Type B pancreatic cell (in vitro differentiated cells): Measurements from ENCODE around the gene ZBED5. TPM values are rescaled to one million over a fixed set of nuclear protein-coding genes. Genes with fewer than 3 reads are reported as not detected.
"Not testable (repeated sequence)": the region's sequence is repeated elsewhere in the genome, so short reads cannot be mapped to it uniquely, and the experiment has no call there.

ENCODE experiments used
- DNase-seq: peaks from one replicate; pipeline ENCODE4 v3.0.0; 2021; ENCODE audit warnings: mixed read lengths; ENCODE audit not compliant: unreplicated experiment; ENCODE audit errors: extremely low spot score
- H3K27ac Mint-ChIP-seq: 2 replicates; pipeline ENCODE4 v1.8.0; 2021; ENCODE audit warnings: mild to moderate bottlenecking, mixed read lengths
- H3K27me3 Mint-ChIP-seq: 2 replicates; pipeline ENCODE4 v1.8.0; 2021; ENCODE audit warnings: mixed read lengths
- H3K36me3 Mint-ChIP-seq: 2 replicates; pipeline ENCODE4 v1.8.0; 2021; ENCODE audit warnings: mixed read lengths
- H3K4me1 Mint-ChIP-seq: one replicate; pipeline ENCODE4 v1.8.0; 2021; ENCODE audit warnings: mixed read lengths; ENCODE audit not compliant: unreplicated experiment
- H3K4me3 Mint-ChIP-seq: 2 replicates; pipeline ENCODE4 v1.8.0; 2021; ENCODE audit warnings: mild to moderate bottlenecking, mixed read lengths
- H3K9me3 Mint-ChIP-seq: 2 replicates; pipeline ENCODE4 v1.8.0; 2021; ENCODE audit warnings: mixed read lengths
- CTCF ChIP-seq: fragments of 200-600 bp; sonication (generic); conservative IDR thresholded peaks from 2 replicates; pipeline ENCODE4 v1.5.0; 2021; ENCODE audit warnings: antibody characterized with exemption, mild to moderate bottlenecking
- total RNA-seq: library from RNA; stranded (reverse); gene quantifications from 2 replicates; pipeline ENCODE4 v1.2.1, GENCODE V29; 2021; ENCODE audit warnings: low replicate concordance

Gene ZBED5
- total RNA-seq, 1 donor from 2014 or later: 88.0 TPM

GRCh38 chr11:10893714-10894151 is 35.9 kb upstream of the ZBED5 start:
- H3K36me3 Mint-ChIP-seq: peaks cover 7% of the 10 kb centered on the region
- H3K27me3 Mint-ChIP-seq: no peaks in the 10 kb centered on the region
- TF ChIP-seq CTCF: no peak
- peaks cover 19% of the 10 kb centered on the region for H3K4me1 Mint-ChIP-seq
- H3K9me3 Mint-ChIP-seq: peaks cover 6% of the 10 kb centered on the region
- no peak for DNase-seq
- H3K4me3 Mint-ChIP-seq: peak overlapping the region; percentile 13
- peak overlapping the region; percentile 94 for H3K27ac Mint-ChIP-seq

- Mint-ChIP-seq H3K27me3 (no peaks in the 10 kb centered on the region), H3K27ac (peak overlapping the region; percentile 93), H3K9me3 (peaks cover 6% of the 10 kb centered on the region), H3K4me1 (peaks cover 14% of the 10 kb centered on the region), H3K4me3 (peak overlapping the region; percentile 5), H3K36me3 (peaks cover 7% of the 10 kb centered on the region)
- DNase-seq: no peak
- TF ChIP-seq CTCF: no peak
Measured at GRCh38 chr11:10892250-10892649, 34.4 kb upstream of the ZBED5 start.

- peaks cover 4% of the 10 kb centered on the region for H3K9me3 Mint-ChIP-seq
- no peak overlapping the region for H3K4me3 Mint-ChIP-seq
- no peaks in the 10 kb centered on the region for H3K27me3 Mint-ChIP-seq
- no peak overlapping the region for H3K27ac Mint-ChIP-seq
- TF ChIP-seq CTCF: no peak
- H3K36me3 Mint-ChIP-seq: peaks cover 4% of the 10 kb centered on the region
- no peak for DNase-seq
- peaks cover 13% of the 10 kb centered on the region for H3K4me1 Mint-ChIP-seq
Measured at GRCh38 chr11:10891151-10891720, 33.4 kb upstream of the ZBED5 start.

GRCh38 chr11:10890083-10890482 is 32.2 kb upstream of the ZBED5 start:
- H3K4me3 Mint-ChIP-seq, H3K27me3 Mint-ChIP-seq, H3K36me3 Mint-ChIP-seq, H3K9me3 Mint-ChIP-seq, DNase-seq, H3K27ac Mint-ChIP-seq: not testable (repeated sequence)
- peaks cover 16% of the 10 kb centered on the region for H3K4me1 Mint-ChIP-seq

- TF ChIP-seq CTCF: no peak
- Mint-ChIP-seq H3K27me3 (no peaks in the 10 kb centered on the region), H3K36me3 (peaks cover 10% of the 10 kb centered on the region)
Measured at GRCh38 chr11:10887307-10887706, 29.5 kb upstream of the ZBED5 start.

GRCh38 chr11:10886652-10887250 is 28.9 kb upstream of the ZBED5 start:
- Mint-ChIP-seq H3K27ac (no peak overlapping the region), H3K4me3 (no peak overlapping the region), H3K9me3 (peaks cover 16% of the 10 kb centered on the region), H3K27me3 (no peaks in the 10 kb centered on the region), H3K36me3 (peaks cover 10% of the 10 kb centered on the region), H3K4me1 (peaks cover 11% of the 10 kb centered on the region)
- no peak for DNase-seq
- TF ChIP-seq CTCF: no peak

More at GRCh38 chr11:10887307-10887706, 29.5 kb upstream of the ZBED5 start:
- Mint-ChIP-seq H3K27ac (no peak overlapping the region), H3K4me1 (peaks cover 11% of the 10 kb centered on the region), H3K9me3 (peaks cover 16% of the 10 kb centered on the region), H3K4me3 (no peak overlapping the region)
- no peak for DNase-seq
